ENCODE data around the gene RELCH.
A peak's percentile ranks its signal among the peaks of the same experiment; 100 is the strongest.
"Not testable (repeated sequence)": the region's sequence is repeated elsewhere in the genome, so short reads cannot be mapped to it uniquely, and the experiment has no call there.

Gene RELCH, protein sequence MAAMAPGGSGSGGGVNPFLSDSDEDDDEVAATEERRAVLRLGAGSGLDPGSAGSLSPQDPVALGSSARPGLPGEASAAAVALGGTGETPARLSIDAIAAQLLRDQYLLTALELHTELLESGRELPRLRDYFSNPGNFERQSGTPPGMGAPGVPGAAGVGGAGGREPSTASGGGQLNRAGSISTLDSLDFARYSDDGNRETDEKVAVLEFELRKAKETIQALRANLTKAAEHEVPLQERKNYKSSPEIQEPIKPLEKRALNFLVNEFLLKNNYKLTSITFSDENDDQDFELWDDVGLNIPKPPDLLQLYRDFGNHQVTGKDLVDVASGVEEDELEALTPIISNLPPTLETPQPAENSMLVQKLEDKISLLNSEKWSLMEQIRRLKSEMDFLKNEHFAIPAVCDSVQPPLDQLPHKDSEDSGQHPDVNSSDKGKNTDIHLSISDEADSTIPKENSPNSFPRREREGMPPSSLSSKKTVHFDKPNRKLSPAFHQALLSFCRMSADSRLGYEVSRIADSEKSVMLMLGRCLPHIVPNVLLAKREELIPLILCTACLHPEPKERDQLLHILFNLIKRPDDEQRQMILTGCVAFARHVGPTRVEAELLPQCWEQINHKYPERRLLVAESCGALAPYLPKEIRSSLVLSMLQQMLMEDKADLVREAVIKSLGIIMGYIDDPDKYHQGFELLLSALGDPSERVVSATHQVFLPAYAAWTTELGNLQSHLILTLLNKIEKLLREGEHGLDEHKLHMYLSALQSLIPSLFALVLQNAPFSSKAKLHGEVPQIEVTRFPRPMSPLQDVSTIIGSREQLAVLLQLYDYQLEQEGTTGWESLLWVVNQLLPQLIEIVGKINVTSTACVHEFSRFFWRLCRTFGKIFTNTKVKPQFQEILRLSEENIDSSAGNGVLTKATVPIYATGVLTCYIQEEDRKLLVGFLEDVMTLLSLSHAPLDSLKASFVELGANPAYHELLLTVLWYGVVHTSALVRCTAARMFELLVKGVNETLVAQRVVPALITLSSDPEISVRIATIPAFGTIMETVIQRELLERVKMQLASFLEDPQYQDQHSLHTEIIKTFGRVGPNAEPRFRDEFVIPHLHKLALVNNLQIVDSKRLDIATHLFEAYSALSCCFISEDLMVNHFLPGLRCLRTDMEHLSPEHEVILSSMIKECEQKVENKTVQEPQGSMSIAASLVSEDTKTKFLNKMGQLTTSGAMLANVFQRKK

DNA sequence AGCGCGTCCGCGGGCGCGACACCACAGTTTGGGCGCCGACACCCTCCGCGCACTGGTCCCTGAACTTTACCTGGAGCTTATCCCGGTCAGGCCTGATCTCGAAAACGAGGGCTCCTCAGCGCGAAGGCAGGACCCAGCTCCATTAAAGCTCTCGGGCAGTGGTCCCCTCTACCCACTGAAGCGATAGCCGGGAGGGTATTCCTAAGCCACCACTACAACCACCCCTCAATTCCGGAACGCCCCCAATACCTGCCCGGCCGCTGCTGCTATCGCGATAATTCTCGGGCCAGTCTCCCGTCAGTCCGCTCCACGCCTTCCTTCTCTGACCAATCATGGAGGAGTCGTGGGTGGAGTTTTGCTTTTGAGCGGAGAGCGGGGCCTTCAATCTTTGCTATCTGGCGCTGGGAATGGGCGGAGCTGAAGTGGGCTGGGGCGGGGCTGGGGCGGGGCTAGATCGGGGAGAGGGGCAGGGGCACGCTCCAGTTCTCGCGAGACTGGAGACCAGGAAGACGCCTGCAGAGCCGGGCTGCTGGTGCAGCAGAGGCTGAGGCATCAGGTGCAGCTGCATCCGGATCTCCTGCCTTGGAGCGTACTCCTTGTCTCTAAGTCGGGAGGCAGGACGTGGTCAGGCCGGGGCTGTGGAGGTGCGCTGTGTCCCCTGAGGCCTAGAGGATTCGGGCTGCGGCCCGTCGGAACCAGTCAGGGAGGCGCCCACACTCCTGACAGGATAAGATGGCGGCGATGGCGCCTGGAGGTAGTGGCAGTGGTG lies at the start of gene RELCH, which contains the start of gene PIGN:
RELCH (plus strand) TSS at position 482 of the 769 bp plus-strand sequence; CDS start at position 733, 251 bp downstream.
PIGN (minus strand) TSS at position 283 of the 769 bp plus-strand sequence. CDS start 25,703 bp downstream, outside the sequence.
- peak; percentile 83 for DNase-seq

DNA sequence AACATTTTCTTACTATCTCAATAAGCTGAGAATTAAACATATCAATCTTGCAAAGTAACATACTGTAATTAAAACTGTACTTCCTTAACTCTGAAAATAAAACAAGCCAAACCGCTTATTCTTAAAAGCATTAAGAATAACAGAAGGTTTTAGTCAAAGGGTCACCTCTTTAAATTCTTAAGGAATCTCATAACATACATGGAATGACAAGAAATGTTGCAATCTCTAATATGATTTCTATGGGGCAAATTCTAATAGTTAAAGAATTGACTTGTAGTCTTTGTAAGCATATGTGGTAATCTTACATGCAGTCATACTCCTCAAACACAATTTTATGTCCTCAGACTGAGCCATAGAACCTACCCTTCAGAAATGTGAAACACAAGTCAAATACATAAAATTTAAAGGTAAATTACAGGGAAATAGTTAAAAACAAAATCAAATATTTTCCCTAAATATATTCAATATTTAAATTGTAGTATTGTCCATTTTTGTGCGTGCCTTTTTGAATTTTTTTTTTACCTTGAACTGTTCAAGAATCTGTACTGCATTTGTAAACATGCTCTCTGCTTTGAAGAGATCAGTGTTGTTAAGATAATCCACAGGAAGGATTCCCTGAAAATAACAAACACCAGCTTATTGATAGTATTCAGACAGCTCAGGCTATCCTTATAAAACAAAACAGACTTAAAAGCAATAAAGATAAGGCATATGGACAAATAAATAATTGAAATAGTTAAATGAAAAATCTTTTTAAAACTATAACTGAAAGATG lies 48.4 kb upstream of the RELCH start:
- DNase-seq: no peak

GRCh38 chr18:62140259-62140658 lies 46.8 kb upstream of the RELCH start:
- DNase-seq: no peak

DNA sequence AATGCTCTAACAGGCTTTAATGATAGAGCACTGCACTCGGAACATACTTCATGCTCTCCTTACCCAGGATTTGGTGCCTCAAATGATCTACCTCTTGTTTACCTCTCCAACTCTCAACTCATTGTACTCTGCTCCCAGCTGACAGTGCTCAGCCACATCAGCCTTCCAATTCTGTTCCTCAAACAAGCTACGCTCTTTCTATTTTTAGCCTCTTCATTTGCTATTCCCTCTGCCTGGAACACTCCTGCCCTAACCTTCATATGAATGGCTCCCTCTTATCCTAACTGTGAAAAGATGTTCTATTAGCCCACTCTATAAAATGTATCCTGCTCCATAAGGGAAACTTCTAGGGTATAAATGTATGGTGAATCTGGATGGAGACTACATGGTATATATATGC lies 42.7 kb upstream of the RELCH start:
- DNase-seq: no peak

DNA sequence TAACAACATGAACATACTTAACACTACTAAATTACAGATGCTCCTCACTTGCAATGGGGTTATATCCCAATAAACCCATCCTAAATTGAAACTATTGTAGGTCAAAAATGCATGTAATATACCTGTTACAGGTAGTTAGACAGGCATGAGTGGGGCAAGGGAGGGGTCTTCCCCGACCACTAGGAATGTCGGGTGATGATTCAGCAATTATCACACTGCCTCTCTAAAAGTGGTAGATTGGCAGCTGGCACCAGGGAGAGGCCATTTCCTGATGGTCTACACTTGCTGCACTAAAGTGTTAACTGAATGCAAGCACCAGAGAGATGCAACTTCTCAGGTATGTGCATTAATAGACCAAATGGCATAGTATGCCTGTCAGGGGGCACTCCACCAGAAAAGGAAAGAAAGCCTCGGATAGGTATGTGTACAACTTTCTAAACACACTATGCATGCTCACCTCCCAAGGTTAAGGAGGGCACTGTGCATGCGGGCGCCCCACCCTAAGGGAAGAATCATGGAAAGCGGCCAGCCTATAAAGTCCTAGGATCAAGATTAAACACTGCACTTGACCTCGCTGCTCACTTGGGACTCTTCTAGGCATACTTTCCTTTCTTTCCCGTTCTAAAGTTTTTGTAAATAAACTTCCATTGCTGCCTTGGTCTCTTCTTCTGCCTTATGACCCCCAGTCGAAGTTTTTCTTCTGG lies 35.8 kb upstream of the RELCH start:
- no peak for DNase-seq

DNA sequence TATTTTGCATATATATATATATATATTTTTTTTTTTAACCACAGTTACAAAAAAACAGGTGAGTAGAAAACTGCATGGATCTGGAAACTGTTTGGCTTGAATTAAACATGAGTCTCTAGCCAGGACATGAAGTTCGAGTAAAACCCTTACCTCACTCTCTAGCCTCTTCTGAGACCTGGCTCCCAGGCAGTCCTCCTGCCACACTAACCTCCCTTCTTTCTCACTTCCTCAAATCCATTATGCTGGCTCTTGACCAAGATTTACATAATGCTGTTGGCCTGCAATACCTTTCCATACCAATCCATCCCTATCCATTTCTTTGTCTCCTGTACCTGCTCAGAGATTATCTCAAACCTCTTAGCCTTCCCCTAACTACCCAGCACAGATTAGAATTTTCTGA lies 34.2 kb upstream of the RELCH start:
- no peak for DNase-seq

DNA sequence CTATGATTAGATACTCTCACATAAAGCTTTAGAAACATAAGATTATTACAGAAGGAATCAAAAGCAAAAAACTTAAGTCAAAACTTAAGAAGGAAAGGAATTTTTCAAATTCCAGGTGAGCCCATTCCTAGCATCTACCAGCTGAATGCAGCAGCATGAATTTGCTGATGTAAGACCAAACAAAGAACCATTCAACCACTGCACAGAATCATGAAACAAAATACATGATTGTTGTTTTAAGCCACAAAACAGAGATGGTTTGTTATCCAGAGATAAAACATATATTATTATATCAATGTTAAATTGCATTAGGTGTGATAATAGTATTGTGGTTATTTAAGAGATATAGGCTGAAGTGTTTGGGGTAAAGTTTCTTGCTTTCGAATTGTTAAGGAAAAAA lies 29.2 kb upstream of the RELCH start:
- DNase-seq: no peak

- no peak for DNase-seq
Observed at GRCh38 chr18:62164310-62164709, 22.7 kb upstream of the RELCH start.

DNA sequence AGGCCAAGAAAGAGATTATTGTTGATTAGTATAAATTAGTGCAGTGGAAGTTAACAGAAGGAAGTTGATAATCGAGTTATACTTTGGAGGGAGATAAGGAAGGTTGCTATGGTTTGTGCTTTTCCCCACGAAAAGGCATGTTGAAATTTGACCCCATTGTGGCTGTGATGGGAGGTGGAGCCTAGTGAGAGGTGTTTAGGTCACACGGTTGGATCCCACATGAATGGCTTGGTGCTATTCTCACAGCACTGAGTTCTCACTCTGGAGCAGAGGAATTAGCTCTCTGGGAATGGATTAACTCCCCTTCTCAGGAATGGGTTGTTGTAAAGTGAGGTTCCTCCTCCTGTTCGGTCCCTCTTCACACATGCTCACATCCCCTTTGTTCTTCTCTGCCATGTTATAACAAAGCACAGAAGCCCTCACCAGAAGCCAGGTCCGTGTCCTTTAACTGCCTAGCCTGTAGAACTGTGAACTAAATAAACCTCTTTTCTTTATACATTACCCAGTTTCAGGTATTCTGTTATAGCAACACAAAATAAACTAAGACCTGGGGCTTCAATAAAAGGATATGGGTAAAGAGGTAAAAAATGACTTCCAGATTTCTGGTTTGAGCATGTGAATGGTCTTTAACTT lies 22.1 kb upstream of the RELCH start:
- no peak for DNase-seq

- DNase-seq: no peak
Observed at GRCh38 chr18:62165583-62165982, 21.5 kb upstream of the RELCH start.

- DNase-seq: not testable (repeated sequence)
Observed at GRCh38 chr18:62166524-62166923, 20.5 kb upstream of the RELCH start.

DNA sequence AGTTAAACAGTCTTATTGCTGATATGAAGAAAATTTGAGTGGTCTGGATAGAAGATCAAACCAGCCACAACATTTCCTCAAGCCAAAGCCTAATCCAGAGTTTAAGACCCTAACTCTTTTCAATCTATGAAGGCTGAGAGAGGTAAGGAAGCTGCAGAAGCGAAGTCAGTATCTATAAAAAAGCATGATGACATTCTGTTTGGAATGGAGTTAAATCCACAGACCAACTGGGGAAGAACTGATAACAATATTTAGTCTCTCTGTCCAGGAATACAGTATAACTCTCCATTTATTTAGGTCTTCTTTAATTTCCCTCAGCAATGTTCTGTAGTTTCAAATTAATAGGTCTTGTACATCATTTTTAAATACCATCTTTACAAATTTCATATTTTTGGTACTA lies 16.2 kb upstream of the RELCH start:
- no peak for DNase-seq

DNA sequence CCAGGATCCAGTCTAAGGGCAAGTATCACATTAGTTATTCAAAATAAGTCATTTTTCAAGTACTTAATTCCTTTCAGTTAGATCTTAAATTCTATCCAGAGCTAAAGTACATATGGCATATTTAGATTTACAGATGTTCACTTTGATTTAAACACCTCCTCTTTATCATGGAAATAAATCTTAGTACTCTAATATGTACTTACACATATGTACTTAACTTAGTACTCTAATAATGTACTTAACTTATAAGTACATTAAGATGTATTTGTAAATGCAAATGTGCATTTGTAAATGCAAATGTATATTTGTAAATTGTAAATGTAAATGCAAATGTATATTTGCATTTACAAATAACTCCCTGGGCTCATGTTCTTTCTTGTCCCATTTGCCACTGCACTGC lies 14.8 kb upstream of the RELCH start:
- DNase-seq: no peak

GRCh38 chr18:62175521-62175920 lies 11.5 kb upstream of the RELCH start:
- DNase-seq: no peak

GRCh38 chr18:62177271-62177670 lies 9.8 kb upstream of the RELCH start:
- DNase-seq: no peak

DNA sequence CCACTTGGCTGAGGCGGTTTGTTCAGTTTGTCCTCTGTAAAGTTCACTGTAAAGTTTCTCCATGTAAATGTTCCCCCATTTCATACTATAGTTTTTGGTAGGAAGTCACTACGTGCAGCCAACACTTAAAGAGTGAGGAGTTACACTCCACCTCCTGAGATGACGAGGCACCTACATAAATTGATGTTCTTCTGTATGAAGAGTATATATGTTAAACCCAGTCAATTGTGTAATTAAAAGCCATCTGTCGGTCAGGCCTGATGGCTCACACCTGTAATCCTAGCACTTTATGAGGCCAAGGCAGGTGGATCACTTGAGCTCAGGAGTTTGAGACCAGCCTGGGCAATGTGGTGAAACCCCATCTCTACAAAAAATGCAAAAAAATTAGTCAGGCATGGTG lies 7.8 kb upstream of the RELCH start:
- no peak for DNase-seq

DNA sequence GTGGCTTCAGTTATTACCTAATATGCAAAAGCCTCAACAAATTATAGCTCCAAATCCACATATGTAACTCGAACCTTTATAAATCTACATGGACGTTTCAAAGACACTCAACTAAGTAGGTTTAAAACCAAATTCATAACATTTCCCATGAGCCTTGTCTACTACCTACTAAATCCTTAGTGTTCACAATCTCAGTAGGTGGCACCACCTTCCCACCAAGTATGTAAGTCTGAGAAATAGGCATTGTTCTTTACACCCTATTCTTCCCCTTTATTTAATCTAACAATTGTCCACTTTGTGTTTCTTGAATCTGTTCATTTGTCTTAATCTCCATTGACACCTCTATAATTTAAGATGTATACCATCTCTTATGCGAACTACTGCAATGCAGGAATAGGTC lies 4.8 kb upstream of the RELCH start:
- no peak for DNase-seq

DNA sequence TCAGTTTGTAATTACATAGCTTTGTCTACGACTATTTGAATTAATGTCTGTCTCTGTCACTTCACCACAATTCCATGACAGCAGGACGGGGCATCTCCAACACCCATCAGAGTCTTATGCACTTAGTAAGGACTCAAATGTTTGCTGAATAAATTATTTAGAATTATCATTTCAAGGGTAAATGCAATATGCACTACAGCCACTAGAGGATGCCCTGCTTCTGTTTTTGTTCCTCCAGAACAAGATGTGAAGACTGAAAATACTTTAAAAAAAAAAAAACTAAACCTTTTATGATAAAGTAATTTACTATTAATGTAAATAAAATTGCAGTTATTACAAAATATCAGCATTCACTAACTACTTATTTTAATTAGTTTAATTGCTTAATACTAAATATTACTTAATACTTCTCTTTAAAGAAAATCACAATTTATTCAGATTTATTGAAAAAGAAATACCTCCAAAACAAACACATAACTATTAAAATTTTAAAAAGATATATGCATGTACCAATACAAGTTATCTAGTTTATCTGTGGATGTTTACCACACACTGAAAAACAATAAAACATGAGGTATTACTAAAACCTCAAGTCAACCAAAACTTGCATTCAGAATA lies 3.4 kb upstream of the RELCH start:
- no peak for DNase-seq

GRCh38 chr18:62186499-62186773 lies 619 bp upstream of the RELCH start:
- DNase-seq: no peak

Measured in NCI-H2081 treated with DMSO at 0.1 percent for 48 hours (cell line).